A673 (cell line): ENCODE results near the gene MRM2. TPM values are rescaled to one million over a fixed set of nuclear protein-coding genes. Genes with fewer than 3 reads are reported as not detected.

Experiments used
- BruUV-seq: library from RNA; stranded (reverse); fragments of 400-500 nt; replicated peaks from 2 replicates; lab custom pipeline; 2021; lab: Mats Ljungman, UMichigan
- CTCF ChIA-PET: fragments of 300-600 bp; sonication (Branson Sonifier 250); formaldehyde crosslinking; loops from one replicate; lab custom pipeline; 2022; ENCODE audit warnings: antibody characterized with exemption; lab: Charles Lee
- POLR2A ChIA-PET: fragments of 300-600 bp; sonication (Branson Sonifier 250); formaldehyde crosslinking; loops from one replicate; lab custom pipeline; 2022; ENCODE audit warnings: antibody characterized with exemption; ENCODE audit not compliant: low non-redundant PET; lab: Charles Lee
- DNase-seq: peaks from one replicate; pipeline ENCODE4 v3.0.0-alpha.2; 2015; ENCODE audit warnings: low spot score
- H3K27ac ChIP-seq: fragments of 200-600 bp; sonication (generic); 2 replicates; pipeline ENCODE4 v1.5.1; 2016; ENCODE audit warnings: mixed run types, low read depth, mild to moderate bottlenecking, mixed read lengths, antibody characterized with exemption, low read length; ENCODE audit not compliant: poor library complexity, severe bottlenecking
- H3K27me3 ChIP-seq: fragments of 200-600 bp; sonication (generic); replicated peaks from 2 replicates; pipeline ENCODE4 v1.6.1; 2017; ENCODE audit warnings: mixed run types, low read depth, mild to moderate bottlenecking, mixed read lengths, antibody characterized with exemption, low read length; ENCODE audit not compliant: insufficient read depth, poor library complexity
- H3K36me3 ChIP-seq: fragments of 200-600 bp; sonication (generic); 2 replicates; pipeline ENCODE4 v1.6.1; 2016; ENCODE audit warnings: mixed run types, mild to moderate bottlenecking, mixed read lengths, antibody characterized with exemption, low read length; ENCODE audit not compliant: insufficient read depth, poor library complexity, severe bottlenecking
- H3K4me1 ChIP-seq: fragments of 200-600 bp; sonication (generic); 2 replicates; pipeline ENCODE4 v1.6.1; 2017; ENCODE audit warnings: mixed run types, mild to moderate bottlenecking, mixed read lengths, antibody characterized with exemption, low read length; ENCODE audit not compliant: insufficient read depth, poor library complexity, severe bottlenecking
- H3K4me3 ChIP-seq: fragments of 200-600 bp; sonication (generic); 2 replicates; pipeline ENCODE4 v1.5.1; 2016; ENCODE audit warnings: low read depth, mixed run types, mild to moderate bottlenecking, mixed read lengths, low read length; ENCODE audit not compliant: poor library complexity, severe bottlenecking
- H3K9me3 ChIP-seq: fragments of 200-600 bp; sonication (generic); 2 replicates; pipeline ENCODE4 v1.6.1; 2016; ENCODE audit warnings: mixed run types, low read depth, mild to moderate bottlenecking, mixed read lengths, antibody characterized with exemption, low read length; ENCODE audit not compliant: poor library complexity, severe bottlenecking
- CTCF ChIP-seq: fragments of 300-800, 200-600 bp; sonication (generic); conservative IDR thresholded peaks from 2 replicates; pipeline ENCODE4 v1.5.1; 2017; ENCODE audit warnings: low read depth, mild to moderate bottlenecking, antibody characterized with exemption, low read length, moderate library complexity, mixed read lengths
- EZH2 ChIP-seq: fragments of 200-600 bp; sonication (generic); IDR thresholded peaks from 2 replicates; pipeline ENCODE4 v1.6.1; 2017; ENCODE audit warnings: borderline replicate concordance, low read depth, mild to moderate bottlenecking, mixed read lengths, antibody characterized with exemption, low read length; ENCODE audit not compliant: poor library complexity, severe bottlenecking
- intact Hi-C: fragments of 100-400 bp; cut with micrococcal nuclease; formaldehyde crosslinking; loops from one replicate; pipeline ENCODE4 v1.10.0; 2022; ENCODE audit not compliant: unreplicated experiment
- total RNA-seq: library from RNA; stranded (reverse); gene quantifications from 2 replicates; pipeline ENCODE4 v1.2.3, GENCODE V29; 2021

Gene MRM2
- total RNA-seq, 1 experiment from 2014 or later: 50.4 TPM

DNA sequence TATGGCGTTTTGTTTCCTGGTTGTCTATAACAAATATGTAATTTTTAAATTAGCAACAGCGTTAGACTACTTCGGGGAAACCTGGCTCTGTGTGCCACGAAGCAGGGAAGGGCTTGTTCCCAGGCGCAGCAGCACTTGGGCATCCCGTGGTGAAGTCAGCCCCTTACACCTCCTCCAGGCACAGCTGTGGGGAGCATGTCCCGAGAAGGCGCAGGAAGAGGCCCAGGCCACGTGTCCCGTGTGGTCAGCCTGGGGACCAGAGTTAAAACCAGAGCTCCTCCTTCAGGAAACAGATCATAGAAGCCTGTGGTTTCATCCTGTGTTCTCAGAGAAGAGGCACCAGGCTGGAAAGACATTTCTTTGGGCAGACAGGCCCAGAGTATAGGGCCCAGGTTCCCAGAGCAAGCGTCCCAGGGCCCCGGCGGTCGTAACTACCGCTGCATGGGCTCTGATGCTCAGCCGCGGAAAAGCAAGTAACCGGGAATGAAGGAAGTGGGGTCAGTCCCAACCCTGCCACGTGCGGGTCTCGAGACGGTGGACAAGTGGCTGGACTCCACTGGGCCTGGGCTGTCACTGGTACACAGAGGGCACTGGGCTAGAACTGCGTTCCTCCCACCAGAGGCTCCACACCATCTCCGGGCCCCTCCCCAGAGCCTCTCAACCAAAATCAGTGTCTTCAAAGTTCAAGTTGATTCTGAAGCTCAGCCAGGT is 7.1 kb upstream of the MRM2 start:
- no TSS peak for BruUV-seq
- TF ChIP-seq CTCF (no peak), EZH2 (no peak)
- no peaks in the 10 kb centered on the region for H3K27me3 ChIP-seq
- ChIA-PET POLR2A (no interaction called here), CTCF (interaction anchor here (0.6 kb wide), 1 partner anchor 17 kb away, joined by 4 read pairs; the partner anchor contains the start of gene MAD1L1)
- intact Hi-C loops: loop anchor here (5.0 kb wide), 1 partner anchor 98 kb away; no protein-coding TSS in a partner anchor
- no peaks in the 10 kb centered on the region for H3K4me1 ChIP-seq
- H3K36me3 ChIP-seq: peaks cover 2% of the 10 kb centered on the region
- no peak overlapping the region for H3K4me3 ChIP-seq
- H3K9me3 ChIP-seq: no peaks in the 10 kb centered on the region
- no peak overlapping the region for H3K27ac ChIP-seq
- no peak for DNase-seq

GRCh38 chr7:2247141-2247995 is 5.4 kb upstream of the MRM2 start:
- H3K4me1 ChIP-seq: peaks cover 11% of the 10 kb centered on the region
- no peaks in the 10 kb centered on the region for H3K9me3 ChIP-seq
- DNase-seq: peak; percentile 33
- no peaks in the 10 kb centered on the region for H3K27me3 ChIP-seq
- ChIA-PET CTCF (no interaction called here), POLR2A (interaction anchor here (0.6 kb wide), 1 partner anchor 74 kb away, joined by 10 read pairs; no protein-coding TSS in a partner anchor)
- peaks cover 2% of the 10 kb centered on the region for H3K36me3 ChIP-seq
- no peak overlapping the region for H3K27ac ChIP-seq
- no TSS peak for BruUV-seq
- intact Hi-C loops: loop anchor here (5.0 kb wide), 1 partner anchor 100 kb away; no protein-coding TSS in a partner anchor
- H3K4me3 ChIP-seq: no peak overlapping the region
- TF ChIP-seq CTCF (peak; percentile 76), EZH2 (no peak)

DNA sequence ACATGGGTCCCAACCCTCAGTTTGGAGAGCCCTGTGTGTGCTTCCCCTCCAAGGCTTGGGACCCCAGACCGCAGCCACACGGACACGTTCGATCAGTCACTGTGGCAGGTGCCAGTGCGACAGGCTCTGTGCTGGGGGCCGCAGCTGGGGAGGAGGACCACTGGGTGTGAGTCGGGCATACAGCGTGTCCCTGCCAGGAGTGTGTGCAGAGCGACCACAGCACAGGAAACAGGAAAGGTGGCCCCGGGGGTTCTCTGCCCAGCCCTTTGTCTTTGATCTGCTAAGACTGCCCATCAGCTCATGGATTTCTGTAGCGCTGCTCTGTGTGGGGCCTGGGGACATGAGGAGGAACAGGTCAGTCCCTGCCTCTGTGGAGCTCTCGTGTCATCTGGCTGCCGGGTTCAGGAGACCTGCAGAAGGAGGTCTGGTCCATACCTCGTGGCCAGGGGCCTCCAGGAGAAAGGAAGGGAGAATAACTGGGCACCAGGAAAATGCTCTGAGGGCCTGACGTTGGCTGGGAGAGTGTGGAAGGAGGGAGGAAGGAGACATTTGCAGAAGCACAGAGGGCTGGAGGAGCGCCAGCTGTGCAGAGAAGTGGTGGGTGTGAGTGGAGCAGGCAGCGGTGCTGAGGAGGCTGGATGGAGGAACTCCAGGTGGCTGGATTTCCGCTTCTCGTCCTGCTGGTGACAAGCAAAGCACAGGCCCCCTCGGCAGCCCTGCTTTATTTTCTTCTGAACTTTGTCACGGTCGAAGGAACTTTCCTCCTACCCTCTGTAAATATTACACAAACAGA is 4.1 kb upstream of the MRM2 start:
- Histone ChIP-seq H3K36me3 (peaks cover 2% of the 10 kb centered on the region), H3K27ac (no peak overlapping the region), H3K4me3 (no peak overlapping the region), H3K4me1 (peaks cover 13% of the 10 kb centered on the region), H3K9me3 (no peaks in the 10 kb centered on the region), H3K27me3 (no peaks in the 10 kb centered on the region)
- ChIA-PET POLR2A (no interaction called here), CTCF (interaction anchor here (0.6 kb wide), 1 partner anchor 108 kb away, joined by 3 read pairs; no protein-coding TSS in a partner anchor)
- DNase-seq: no peak
- no TSS peak for BruUV-seq
- TF ChIP-seq EZH2: no peak
- TF ChIP-seq CTCF: no peak
- intact Hi-C loops: loop anchor here (5.0 kb wide), 1 partner anchor 101 kb away; no protein-coding TSS in a partner anchor
